Right lobe of liver (tissue), 4 donors: ENCODE data around the gene CCR3.

ENCODE experiments used
- POLR2A ChIP-seq: fragments of 450-650 bp; IDR thresholded peaks from one replicate; pipeline ENCODE4 v1.6.1; 2017; ENCODE audit warnings: antibody characterized with exemption, mild to moderate bottlenecking
- TF ChIP-seq, protein P1 (sequence below), 4 donors: fragments of 200-600 bp in 3 of 4; fragments of 450-650 bp in 1 of 4; IDR thresholded peaks; one replicate each; pipeline versions ENCODE4 v1.5.1 to v1.8.0; 2016 to 2022; ENCODE audit warnings: antibody characterized with exemption in 4 of 4, mild to moderate bottlenecking in 2 of 4
- donor health status: DM: no; HTN: no; CAD: no.
- donor health status: DM: no; HTN: no; CAD: no.
- donor health status: DM: no; HTN: yes; CAD: no.

DNA sequence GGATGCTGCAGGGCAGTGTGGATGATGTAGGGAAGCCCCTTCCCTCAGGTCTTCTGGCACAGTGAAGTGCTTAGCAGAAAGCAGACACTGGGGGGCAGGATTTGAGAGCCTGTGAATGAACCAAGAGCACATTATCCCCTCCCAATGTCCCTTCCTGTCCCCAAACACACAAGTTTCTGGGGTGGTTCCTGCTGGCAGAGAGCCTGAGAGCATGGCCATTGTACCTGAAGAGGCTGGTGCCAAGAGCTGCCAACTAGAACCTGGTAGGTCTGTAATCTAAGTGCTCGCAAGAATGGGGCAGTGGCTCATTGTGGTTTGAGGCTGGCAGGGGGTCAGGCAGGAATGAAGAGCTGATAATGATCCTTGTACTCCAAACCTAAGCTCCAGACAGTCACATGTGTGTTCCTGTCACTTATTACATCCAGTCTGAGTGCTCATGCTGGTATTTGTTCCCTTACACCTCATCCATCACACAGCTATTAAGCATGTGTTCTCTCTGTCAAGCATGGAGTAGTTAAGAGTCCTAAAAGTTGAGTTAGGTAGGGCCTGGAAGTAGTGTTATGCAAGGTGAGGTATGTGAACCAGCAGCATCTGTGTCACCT lies 27.4 kb upstream of the CCR3 start:
- TF ChIP-seq, protein P1, sequence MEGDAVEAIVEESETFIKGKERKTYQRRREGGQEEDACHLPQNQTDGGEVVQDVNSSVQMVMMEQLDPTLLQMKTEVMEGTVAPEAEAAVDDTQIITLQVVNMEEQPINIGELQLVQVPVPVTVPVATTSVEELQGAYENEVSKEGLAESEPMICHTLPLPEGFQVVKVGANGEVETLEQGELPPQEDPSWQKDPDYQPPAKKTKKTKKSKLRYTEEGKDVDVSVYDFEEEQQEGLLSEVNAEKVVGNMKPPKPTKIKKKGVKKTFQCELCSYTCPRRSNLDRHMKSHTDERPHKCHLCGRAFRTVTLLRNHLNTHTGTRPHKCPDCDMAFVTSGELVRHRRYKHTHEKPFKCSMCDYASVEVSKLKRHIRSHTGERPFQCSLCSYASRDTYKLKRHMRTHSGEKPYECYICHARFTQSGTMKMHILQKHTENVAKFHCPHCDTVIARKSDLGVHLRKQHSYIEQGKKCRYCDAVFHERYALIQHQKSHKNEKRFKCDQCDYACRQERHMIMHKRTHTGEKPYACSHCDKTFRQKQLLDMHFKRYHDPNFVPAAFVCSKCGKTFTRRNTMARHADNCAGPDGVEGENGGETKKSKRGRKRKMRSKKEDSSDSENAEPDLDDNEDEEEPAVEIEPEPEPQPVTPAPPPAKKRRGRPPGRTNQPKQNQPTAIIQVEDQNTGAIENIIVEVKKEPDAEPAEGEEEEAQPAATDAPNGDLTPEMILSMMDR (IDR thresholded peaks at IDR 0.05), result peak in 1 of 4 donors; percentile 17
- no peak for TF ChIP-seq POLR2A
